GM12873 (cell line): ENCODE results near the gene SNX15.

Experiments used
- TF ChIP-seq, protein P1 (sequence below): IDR thresholded peaks from 2 replicates; pipeline ENCODE4 v1.5.1; 2012; ENCODE audit warnings: low read depth, mild to moderate bottlenecking, moderate library complexity, low read length, control low read depth; ENCODE audit not compliant: insufficient read depth; ENCODE audit errors: missing control alignments

Gene SNX15

DNA sequence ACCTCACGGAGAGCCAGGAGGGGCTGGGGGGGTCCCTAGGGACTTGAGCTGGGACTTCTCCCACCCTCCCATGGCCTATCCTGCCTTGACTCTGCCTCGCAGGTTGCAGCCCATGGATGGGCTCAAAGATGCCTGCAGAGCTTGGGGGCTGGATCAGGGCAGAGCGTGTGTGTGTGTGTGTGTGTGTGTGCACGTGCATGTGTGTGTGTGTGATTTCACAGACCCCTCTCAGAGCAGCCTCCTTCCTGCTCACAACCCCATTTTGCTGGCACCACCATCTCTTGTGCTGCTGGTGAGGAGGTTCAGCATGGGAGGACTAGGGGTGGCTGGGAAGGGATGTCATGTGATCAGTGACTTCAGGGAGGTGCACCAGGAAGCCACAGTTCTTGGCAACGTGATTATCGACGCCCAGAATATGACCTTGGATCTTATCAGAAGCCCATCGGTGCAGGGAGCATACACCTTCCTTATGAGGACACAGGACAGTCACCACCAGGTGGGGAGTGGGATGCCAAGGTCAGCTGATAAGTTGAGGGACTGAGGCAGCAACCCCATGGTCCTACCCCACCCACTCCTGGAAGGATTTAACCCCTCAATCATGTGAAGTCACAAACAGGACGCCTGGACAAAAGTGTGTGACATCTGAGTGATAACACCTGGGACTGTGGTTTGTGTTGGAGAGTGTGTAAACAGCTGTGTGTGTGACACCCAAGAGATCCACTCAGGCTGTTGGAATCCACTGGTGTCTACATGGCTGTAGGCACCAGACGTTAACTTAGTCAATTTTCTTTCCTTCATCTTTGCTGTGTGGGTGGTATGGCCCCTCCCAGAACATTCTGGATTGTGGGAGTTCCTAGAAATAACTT is 33.0 kb downstream of the SNX15 start:
- TF ChIP-seq, protein P1, sequence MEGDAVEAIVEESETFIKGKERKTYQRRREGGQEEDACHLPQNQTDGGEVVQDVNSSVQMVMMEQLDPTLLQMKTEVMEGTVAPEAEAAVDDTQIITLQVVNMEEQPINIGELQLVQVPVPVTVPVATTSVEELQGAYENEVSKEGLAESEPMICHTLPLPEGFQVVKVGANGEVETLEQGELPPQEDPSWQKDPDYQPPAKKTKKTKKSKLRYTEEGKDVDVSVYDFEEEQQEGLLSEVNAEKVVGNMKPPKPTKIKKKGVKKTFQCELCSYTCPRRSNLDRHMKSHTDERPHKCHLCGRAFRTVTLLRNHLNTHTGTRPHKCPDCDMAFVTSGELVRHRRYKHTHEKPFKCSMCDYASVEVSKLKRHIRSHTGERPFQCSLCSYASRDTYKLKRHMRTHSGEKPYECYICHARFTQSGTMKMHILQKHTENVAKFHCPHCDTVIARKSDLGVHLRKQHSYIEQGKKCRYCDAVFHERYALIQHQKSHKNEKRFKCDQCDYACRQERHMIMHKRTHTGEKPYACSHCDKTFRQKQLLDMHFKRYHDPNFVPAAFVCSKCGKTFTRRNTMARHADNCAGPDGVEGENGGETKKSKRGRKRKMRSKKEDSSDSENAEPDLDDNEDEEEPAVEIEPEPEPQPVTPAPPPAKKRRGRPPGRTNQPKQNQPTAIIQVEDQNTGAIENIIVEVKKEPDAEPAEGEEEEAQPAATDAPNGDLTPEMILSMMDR: no peak

DNA sequence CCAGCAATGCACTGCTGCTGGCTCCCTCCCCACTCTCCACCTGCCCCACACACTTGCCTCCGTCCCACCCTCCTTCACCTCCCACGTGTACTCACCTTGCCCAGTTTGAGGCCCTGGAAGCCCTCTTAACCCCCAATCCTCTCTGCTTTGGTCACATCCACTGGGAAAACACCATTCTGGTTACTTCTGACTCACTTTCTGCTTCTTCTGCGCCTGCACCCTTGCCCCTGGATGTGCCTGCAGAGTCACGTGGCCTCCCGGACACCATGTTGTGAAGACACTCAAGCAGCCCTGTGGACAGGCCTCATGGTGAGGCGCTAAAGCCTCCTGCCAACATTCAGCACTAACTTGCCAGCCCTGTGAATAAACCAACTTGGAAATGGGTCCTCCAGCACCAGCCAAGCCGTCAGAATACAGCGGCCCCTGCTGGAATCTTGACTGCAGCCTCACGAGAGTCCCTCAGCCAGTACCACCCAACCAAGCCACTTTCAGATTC is 33.7 kb downstream of the SNX15 start:
- TF ChIP-seq, protein P1: no peak

- TF ChIP-seq, protein P1: no peak
Measured at GRCh38 chr11:65063532-65063931, 36.3 kb downstream of the SNX15 start.

GRCh38 chr11:65064847-65065240 is 37.6 kb downstream of the SNX15 start:
- TF ChIP-seq, protein P1: no peak

DNA sequence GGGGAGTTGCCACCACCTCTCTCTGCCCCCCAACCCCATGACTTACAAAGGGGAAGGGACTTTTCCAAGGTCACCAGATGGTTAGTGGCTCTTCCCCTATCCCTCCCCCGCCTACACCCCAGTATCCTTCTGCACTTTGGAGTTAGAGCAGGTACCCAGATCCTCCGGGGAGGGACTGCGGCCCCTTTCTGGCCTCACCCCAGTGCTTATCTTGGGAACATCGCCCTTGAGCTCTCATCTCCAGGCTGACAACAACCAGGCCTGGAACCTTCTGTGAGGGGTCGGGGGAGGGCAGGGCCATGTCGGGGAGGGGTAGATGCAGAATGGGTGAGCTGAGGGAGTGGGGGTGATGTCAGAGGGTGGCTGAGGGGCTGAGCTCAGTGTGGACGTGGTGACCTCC is 38.6 kb downstream of the SNX15 start:
- TF ChIP-seq, protein P1: no peak

DNA sequence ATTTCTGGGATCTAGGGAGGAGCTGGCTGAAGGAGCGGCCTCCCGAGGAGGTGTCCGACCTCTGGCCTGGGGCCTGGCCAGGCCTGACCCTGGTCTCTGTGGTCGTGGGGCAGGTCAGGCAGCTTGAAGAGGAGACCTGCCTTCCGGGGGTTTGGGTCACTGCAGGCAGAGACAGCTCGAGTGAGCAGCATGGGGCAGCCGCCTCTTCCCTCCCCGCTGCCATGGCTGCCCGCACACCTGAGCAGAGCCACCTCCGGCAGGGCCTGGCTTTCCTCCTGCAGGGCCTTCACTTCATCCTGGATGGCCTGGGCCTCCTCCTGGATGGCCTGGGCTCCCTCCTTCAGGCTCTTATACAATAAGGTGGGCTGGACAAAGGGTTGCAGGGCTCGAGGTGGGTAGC is 39.1 kb downstream of the SNX15 start:
- TF ChIP-seq, protein P1: no peak

DNA sequence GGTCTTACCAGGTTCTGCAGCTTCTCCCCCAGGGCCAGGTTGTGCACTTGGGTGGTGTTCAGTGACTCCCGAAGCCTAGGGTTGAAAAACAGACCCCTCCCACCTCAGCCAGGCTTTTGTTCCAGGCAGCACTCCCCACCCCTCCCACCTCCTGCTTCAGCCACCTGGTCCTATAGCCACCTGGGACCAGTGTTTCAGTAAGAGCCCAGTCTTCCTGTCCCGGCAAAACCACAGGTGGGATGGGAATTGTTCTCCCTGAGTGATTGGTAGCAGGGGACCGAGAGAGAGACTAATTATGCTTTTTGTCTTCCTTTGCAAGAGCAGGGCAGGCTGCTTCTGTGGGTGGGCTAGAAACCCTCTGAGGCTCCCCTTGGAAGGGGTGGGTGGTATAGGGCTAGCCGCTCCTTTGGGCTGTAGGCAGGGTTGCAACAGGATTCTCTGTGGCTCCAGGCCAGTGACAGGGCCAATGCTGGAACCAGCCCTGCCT is 39.6 kb downstream of the SNX15 start:
- TF ChIP-seq, protein P1: no peak
